ENCODE results near the gene BCL7C. TPM values are rescaled to one million over a fixed set of nuclear protein-coding genes. Genes with fewer than 3 reads are reported as not detected.

Gene BCL7C
- total and polyA plus RNA-seq, 8 donors = 25.8 to 50.5 (median 42.9) TPM

GRCh38 chr16:30922420-30922959 lies 28.6 kb upstream of the BCL7C start:
- no peaks in the 10 kb centered on the region for H3K27me3 ChIP-seq
- no peaks in the 10 kb centered on the region for H3K9me3 ChIP-seq
- intact Hi-C loops (cut with DNase I) = no loop called here

GRCh38 chr16:30921748-30922419 lies 28.0 kb upstream of the BCL7C start:
- DNase-seq = peak; percentile 91 to 96 (median 92)
- peak overlapping the region; percentile 33 to 73 for H3K4me3 ChIP-seq
- H3K27me3 ChIP-seq = no peaks in the 10 kb centered on the region
- H3K27ac ChIP-seq = peak overlapping the region; percentile 98
- intact Hi-C loops (cut with DNase I) = loop anchor here in 1 of 2 donors (2.0 kb wide), 1 partner anchor 77 kb away; no protein-coding TSS in a partner anchor
- peak; percentile 88 to 92 for TF ChIP-seq CTCF (IDR thresholded peaks at IDR 0.05)
- H3K9me3 ChIP-seq = no peaks in the 10 kb centered on the region
- ATAC-seq = peak; percentile 47
- peaks cover 0 to 7% of the 10 kb centered on the region in 2 donors for H3K36me3 ChIP-seq
- H3K4me1 ChIP-seq = peaks cover 2 to 21% of the 10 kb centered on the region in 2 donors

More at GRCh38 chr16:30922420-30922959, 28.6 kb upstream of the BCL7C start:
- no peak for TF ChIP-seq CTCF (IDR thresholded peaks at IDR 0.05)
- Histone ChIP-seq H3K4me3 (peak overlapping the region; percentile 60 to 73), H3K36me3 (peaks cover 0 to 13% of the 10 kb centered on the region in 2 donors), H3K4me1 (peaks cover 2 to 21% of the 10 kb centered on the region in 2 donors), H3K27ac (peak overlapping the region; percentile 98)
- peak; percentile 86 for ATAC-seq
- DNase-seq = peak; percentile 100

GRCh38 chr16:30921459-30921747 lies 27.5 kb upstream of the BCL7C start:
- ATAC-seq (no peak), DNase-seq (no peak)
- Histone ChIP-seq H3K27ac (peak overlapping the region; percentile 98), H3K4me1 (peaks cover 2 to 21% of the 10 kb centered on the region in 2 donors), H3K27me3 (no peaks in the 10 kb centered on the region), H3K9me3 (no peaks in the 10 kb centered on the region), H3K4me3 (peak overlapping the region; percentile 33 to 73), H3K36me3 (peaks cover 0 to 5% of the 10 kb centered on the region in 2 donors)
- no peak for TF ChIP-seq CTCF (IDR thresholded peaks at IDR 0.05)
- intact Hi-C loops (cut with DNase I) = loop anchor here in 1 of 2 donors (2.0 kb wide), 1 partner anchor 77 kb away; no protein-coding TSS in a partner anchor

GRCh38 chr16:30920891-30921290 lies 27.0 kb upstream of the BCL7C start:
- intact Hi-C loops (cut with DNase I) = loop anchor here in 1 of 2 donors (2.0 kb wide), 1 partner anchor 76 kb away; no protein-coding TSS in a partner anchor
- Histone ChIP-seq H3K36me3 (peaks cover 0 to 4% of the 10 kb centered on the region in 2 donors), H3K4me1 (peaks cover 2 to 21% of the 10 kb centered on the region in 2 donors), H3K27ac (no peak overlapping the region), H3K4me3 (no peak overlapping the region), H3K9me3 (no peaks in the 10 kb centered on the region), H3K27me3 (no peaks in the 10 kb centered on the region)
- no peak for ATAC-seq
- no peak for DNase-seq
- no peak for TF ChIP-seq CTCF (IDR thresholded peaks at IDR 0.05)

GRCh38 chr16:30918614-30919013 lies 24.7 kb upstream of the BCL7C start:
- Histone ChIP-seq H3K9me3 (no peaks in the 10 kb centered on the region), H3K4me3 (no peak overlapping the region), H3K27ac (peak overlapping the region in 1 of 2 donors; percentile 13), H3K4me1 (peaks cover 0 to 7% of the 10 kb centered on the region in 2 donors), H3K36me3 (no peaks in the 10 kb centered on the region), H3K27me3 (no peaks in the 10 kb centered on the region)
- intact Hi-C loops (cut with DNase I) = no loop called here
- no peak for TF ChIP-seq CTCF (IDR thresholded peaks at IDR 0.05)
- no peak for ATAC-seq
- no peak for DNase-seq

Measured in left lung (tissue), 10 donors.